ENCODE measurements around the gene UBTD2.
"Not testable (repeated sequence)": the region's sequence is repeated elsewhere in the genome, so short reads cannot be mapped to it uniquely, and the experiment has no call there.

UBTD2 gene

GRCh38 chr5:172283020-172283861 is at the start of gene UBTD2:
Gene UBTD2, minus strand, starts transcription at chr5:172283764. Its CDS starts 99 bp downstream, at chr5:172283665.
- DNase-seq (ENCODE audit: insufficient read length, low spot score) = peak; percentile 19
- FAIRE-seq = peak; percentile 11

GRCh38 chr5:172326901-172327300 is 43.3 kb upstream of the UBTD2 start:
- not testable (repeated sequence) for FAIRE-seq; DNase-seq (ENCODE audit: insufficient read length, low spot score)

- no peak for FAIRE-seq
- DNase-seq (ENCODE audit: insufficient read length, low spot score) = no peak
Observed at GRCh38 chr5:172325452-172325851, 41.9 kb upstream of the UBTD2 start.

- peak; percentile 87 for FAIRE-seq
- peak; percentile 57 for DNase-seq (ENCODE audit: insufficient read length, low spot score)
Observed at GRCh38 chr5:172322028-172322965, 38.7 kb upstream of the UBTD2 start.

GRCh38 chr5:172321593-172321992 is 38.0 kb upstream of the UBTD2 start:
- FAIRE-seq (no peak), DNase-seq (ENCODE audit: insufficient read length, low spot score) (no peak)

- FAIRE-seq (no peak), DNase-seq (ENCODE audit: insufficient read length, low spot score) (no peak)
Observed at GRCh38 chr5:172319708-172320441, 36.3 kb upstream of the UBTD2 start.

- DNase-seq (ENCODE audit: insufficient read length, low spot score) (no peak), FAIRE-seq (no peak)
Observed at GRCh38 chr5:172315587-172316493, 32.3 kb upstream of the UBTD2 start.

- no peak for FAIRE-seq
- DNase-seq (ENCODE audit: insufficient read length, low spot score) = no peak
Observed at GRCh38 chr5:172313915-172314314, 30.4 kb upstream of the UBTD2 start.

GRCh38 chr5:172312286-172312685 is 28.7 kb upstream of the UBTD2 start:
- FAIRE-seq (no peak), DNase-seq (ENCODE audit: insufficient read length, low spot score) (no peak)

- DNase-seq (ENCODE audit: insufficient read length, low spot score) = no peak
- FAIRE-seq = no peak
Observed at GRCh38 chr5:172311605-172312004, 28.0 kb upstream of the UBTD2 start.

GRCh38 chr5:172311026-172311425 is 27.5 kb upstream of the UBTD2 start:
- FAIRE-seq = no peak
- no peak for DNase-seq (ENCODE audit: insufficient read length, low spot score)

GRCh38 chr5:172305380-172305779 is 21.8 kb upstream of the UBTD2 start:
- no peak for DNase-seq (ENCODE audit: insufficient read length, low spot score)
- FAIRE-seq = no peak

- no peak for FAIRE-seq
Observed at GRCh38 chr5:172303572-172304335, 20.2 kb upstream of the UBTD2 start.

GRCh38 chr5:172303162-172303561 is 19.6 kb upstream of the UBTD2 start:
- FAIRE-seq = no peak
- no peak for DNase-seq (ENCODE audit: insufficient read length, low spot score)

More at GRCh38 chr5:172303572-172304335, 20.2 kb upstream of the UBTD2 start:
- no peak for DNase-seq (ENCODE audit: insufficient read length, low spot score)

- DNase-seq (ENCODE audit: insufficient read length, low spot score) = no peak
- FAIRE-seq = no peak
Observed at GRCh38 chr5:172302047-172302710, 18.6 kb upstream of the UBTD2 start.

GRCh38 chr5:172299916-172300439 is 16.4 kb upstream of the UBTD2 start:
- DNase-seq (ENCODE audit: insufficient read length, low spot score) = no peak
- no peak for FAIRE-seq

- FAIRE-seq (no peak), DNase-seq (ENCODE audit: insufficient read length, low spot score) (no peak)
Observed at GRCh38 chr5:172294831-172295230, 11.3 kb upstream of the UBTD2 start.

GRCh38 chr5:172293745-172294342 is 10.3 kb upstream of the UBTD2 start:
- no peak for DNase-seq (ENCODE audit: insufficient read length, low spot score)
- no peak for FAIRE-seq

Data from GM19239 (cell line).